B cell (primary cell): ENCODE measurements around the gene IRF1. TPM values are rescaled to one million over a fixed set of nuclear protein-coding genes. Genes with fewer than 3 reads are reported as not detected.
A peak's percentile ranks its signal among the peaks of the same experiment; 100 is the strongest.

ENCODE experiments used
- ATAC-seq: fragments of 200-7000 bp; cut with Tn5 transposase; one replicate; pipeline ENCODE4 v1.10.0; 2021; ENCODE audit warnings: low read depth, mild to moderate bottlenecking, moderate number of reproducible peaks, moderate library complexity
- CTCF ChIA-PET: fragments of 350-600 bp; sonication (Branson Sonifier 250); formaldehyde crosslinking; loops from one replicate; lab custom pipeline; 2021; ENCODE audit warnings: antibody characterized with exemption, inconsistent platforms; lab: Charles Lee
- POLR2A ChIA-PET: fragments of 350-600 bp; sonication (Branson Sonifier 250); formaldehyde crosslinking; loops from one replicate; lab custom pipeline; 2021; ENCODE audit warnings: antibody characterized with exemption; lab: Charles Lee
- DNase-seq: peaks from one replicate; pipeline ENCODE4 v3.0.0; 2013
- H2AFZ ChIP-seq: 2 replicates; pipeline ENCODE4 v1.6.1; 2012; ENCODE audit warnings: mild to moderate bottlenecking, low read depth, low read length; ENCODE audit not compliant: insufficient read depth, poor library complexity, severe bottlenecking
- H3K27ac ChIP-seq, 2 donors: 1 replicate in 1 of 2; 2 replicates in 1 of 2; pipeline ENCODE4 v1.5.1; 2012 to 2013; ENCODE audit warnings: low read length in 2 of 2, mild to moderate bottlenecking in 2 of 2, moderate library complexity in 1 of 2
- H3K27me3 ChIP-seq, 4 experiments: fragments of 200-600 bp in 1 of 4; sonication (generic) in 1 of 4; replicated peaks in 1 of 4; 1 replicate in 2 of 4; 2 replicates in 2 of 4; pipeline versions ENCODE4 v1.6.1 to v1.7.0; 2013 to 2016; ENCODE audit warnings: low read length in 3 of 4, mild to moderate bottlenecking in 2 of 4, mixed read lengths in 1 of 4, moderate library complexity in 1 of 4; ENCODE audit not compliant: insufficient read depth in 4 of 4, control insufficient read depth in 3 of 4; ENCODE audit errors: control extremely low read depth in 1 of 4
- H3K36me3 ChIP-seq, 2 experiments: replicated peaks in 1 of 2; 1 replicate in 1 of 2; 2 replicates in 1 of 2; pipeline versions ENCODE4 v1.6.1 to v1.7.1; 2013; ENCODE audit warnings: low read length in 1 of 2; ENCODE audit not compliant: insufficient read depth in 2 of 2, control insufficient read depth in 1 of 2; ENCODE audit errors: control extremely low read depth in 1 of 2, extremely low read depth in 1 of 2
- H3K4me1 ChIP-seq, 2 donors: fragments of 200-600 bp in 1 of 2; sonication (generic) in 1 of 2; 1 replicate in 1 of 2; 2 replicates in 1 of 2; pipeline versions ENCODE4 v1.5.1 to v1.6.1; 2013 to 2017; ENCODE audit warnings: low read length in 2 of 2; ENCODE audit not compliant: control insufficient read depth in 2 of 2, insufficient read depth in 2 of 2
- H3K4me2 ChIP-seq: replicated peaks from 2 replicates; pipeline ENCODE3; 2012; ENCODE audit warnings: mild to moderate bottlenecking, low read depth, low read length; ENCODE audit not compliant: poor library complexity, severe bottlenecking
- H3K4me3 ChIP-seq, 5 experiments: fragments of 200-600 bp in 1 of 5; sonication (generic) in 1 of 5; 1 replicate in 3 of 5; 2 replicates in 2 of 5; pipeline versions ENCODE4 v1.5.1 to v1.7.0; 2011 to 2016; ENCODE audit warnings: low read length in 4 of 5, mild to moderate bottlenecking in 4 of 5, low read depth in 2 of 5, control low read depth in 1 of 5, moderate library complexity in 1 of 5; ENCODE audit not compliant: insufficient read depth in 1 of 5; ENCODE audit errors: control extremely low read depth in 1 of 5, extremely low read depth in 1 of 5
- H3K79me2 ChIP-seq: fragments of 200-600 bp; sonication (generic); one replicate; pipeline ENCODE4 v1.6.0; 2016; ENCODE audit warnings: low read length; ENCODE audit not compliant: control insufficient read depth, insufficient read depth
- H3K9ac ChIP-seq: fragments of 200-600 bp; sonication (generic); 2 replicates; pipeline ENCODE4 v1.6.1; 2017; ENCODE audit warnings: mild to moderate bottlenecking, low read length, moderate library complexity
- H3K9me3 ChIP-seq, 3 donors: one replicate each; pipeline versions ENCODE4 v1.6.1 to v1.7.1; 2013; ENCODE audit warnings: low read length in 2 of 3; ENCODE audit not compliant: control insufficient read depth in 2 of 3, insufficient read depth in 1 of 3; ENCODE audit errors: control extremely low read depth in 1 of 3
- H4K20me1 ChIP-seq: 2 replicates; pipeline ENCODE4 v1.6.0; 2012; ENCODE audit warnings: mild to moderate bottlenecking, low read length; ENCODE audit not compliant: insufficient read depth, control insufficient read depth, poor library complexity, severe bottlenecking
- H3K27ac Mint-ChIP-seq: one replicate; pipeline ENCODE4 v1.8.0; 2021; ENCODE audit warnings: mixed read lengths
- H3K27me3 Mint-ChIP-seq: one replicate; pipeline ENCODE4 v1.8.0; 2021; ENCODE audit warnings: mixed read lengths
- H3K4me1 Mint-ChIP-seq: one replicate; pipeline ENCODE4 v1.8.0; 2021; ENCODE audit warnings: mixed read lengths
- H3K4me3 Mint-ChIP-seq: one replicate; pipeline ENCODE4 v1.8.0; 2021; ENCODE audit warnings: mixed read lengths
- H3K9me3 Mint-ChIP-seq: one replicate; pipeline ENCODE4 v1.8.0; 2022; ENCODE audit warnings: mixed read lengths; ENCODE audit not compliant: insufficient read depth
- CTCF ChIP-seq: fragments of 200-600 bp; IDR thresholded peaks from one replicate; pipeline ENCODE4 v1.8.0; 2022; ENCODE audit warnings: antibody characterized with exemption, mild to moderate bottlenecking
- EZH2 ChIP-seq: IDR thresholded peaks from 2 replicates; pipeline ENCODE4 v1.6.1; 2012; ENCODE audit warnings: borderline replicate concordance, low read depth, mild to moderate bottlenecking, moderate library complexity, low read length; ENCODE audit not compliant: insufficient read depth, poor library complexity, severe bottlenecking
- WGBS: methylation state at CpG from one replicate; pipeline ENCODE4 v1.1.5; 2013; ENCODE audit warnings: missing lambda C conversion rate; ENCODE audit not compliant: insufficient coverage; 5-methylcytosine and 5-hydroxymethylcytosine counted together
- intact Hi-C: fragments of 100-400 bp; cut with micrococcal nuclease; formaldehyde crosslinking; loops from one replicate; pipeline ENCODE4 v1.10.0; 2022
- polyA plus RNA-seq: library from polyadenylated mRNA; depleted of rRNA; stranded (reverse); fragments of >200 nt; gene quantifications from 2 replicates; pipeline ENCODE4 v1.2.3, GENCODE V29; 2012
- small RNA-seq: library from RNA; depleted of rRNA; stranded (forward); fragments of <200 nt; gene quantifications from one replicate; pipeline ENCODE3, GENCODE V24; 2012; ENCODE audit warnings: low replicate concordance, low read depth; ENCODE audit not compliant: insufficient read length
- total RNA-seq, 2 donors: library from RNA; stranded (reverse); fragments of 120-200 nt in 1 of 2; gene quantifications; 1 replicate in 1 of 2; 2 replicates in 1 of 2; pipeline versions ENCODE4 v1.2.3 to v1.2.4, GENCODE V29; 2013 to 2022

The IRF1 gene
- total and polyA plus RNA-seq, 2 donors (not counting 1 experiment from before 2014, with no cell fraction given): 173 to 306 TPM

DNA sequence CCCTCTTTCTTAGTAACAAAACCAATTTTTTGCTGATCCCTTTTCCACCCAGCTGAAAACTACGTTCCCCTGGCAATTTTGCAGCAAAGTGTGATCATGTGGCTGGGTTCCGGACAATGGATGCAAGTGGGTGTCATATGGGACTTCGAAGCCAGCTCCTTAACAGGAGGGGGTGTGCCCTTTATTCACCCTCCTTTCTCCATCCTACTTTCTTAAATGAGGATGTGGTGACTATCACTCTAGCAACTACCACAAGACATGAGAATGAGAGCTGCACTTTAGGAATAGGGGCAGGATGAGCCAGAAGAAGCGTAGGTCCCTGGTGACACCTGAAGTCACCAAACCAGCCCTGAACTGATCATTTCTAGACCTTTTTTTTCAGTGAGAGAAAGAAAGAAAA, 58.9 kb downstream of the IRF1 start:
- no peaks in the 10 kb centered on the region for H3K27me3 ChIP-seq
- Mint-ChIP-seq H3K27ac (peak overlapping the region; percentile 75), H3K9me3 (no peaks in the 10 kb centered on the region), H3K4me1 (peaks cover 87% of the 10 kb centered on the region), H3K27me3 (no peaks in the 10 kb centered on the region), H3K4me3 (peak overlapping the region; percentile 35)
- POLR2A ChIA-PET: interaction anchor here (0.9 to 1.9 kb wide), 4 partner anchors 24 to 48 kb away, joined by 3 to 6 read pairs (median 3); no protein-coding TSS in a partner anchor
- no CpG with 5 or more reads among the region's 4 CpGs for WGBS
- H3K4me3 ChIP-seq: no peak overlapping the region
- no peak overlapping the region for H2AFZ ChIP-seq
- H3K9ac ChIP-seq: no peak overlapping the region
- H3K27ac ChIP-seq: peak overlapping the region in 1 of 2 donors; percentile 5
- H3K9me3 ChIP-seq: no peaks in the 10 kb centered on the region
- H3K4me2 ChIP-seq: no peak overlapping the region
- peaks cover 0 to 35% of the 10 kb centered on the region in 2 experiments for H3K36me3 ChIP-seq
- intact Hi-C loops: no loop called here
- peaks cover 63 to 67% of the 10 kb centered on the region in 2 donors for H3K4me1 ChIP-seq
- no peak for DNase-seq
- CTCF ChIA-PET: interaction anchor here (1.1 to 11.2 kb wide), 4 partner anchors 11 to 58 kb away, joined by 3 to 109 read pairs (median 6); partner anchors contain the start of gene IRF1
- peaks cover 67% of the 10 kb centered on the region for H4K20me1 ChIP-seq
- no peak for ATAC-seq
- TF ChIP-seq CTCF: no peak
- no peak for TF ChIP-seq EZH2
- peaks cover 100% of the 10 kb centered on the region for H3K79me2 ChIP-seq

Small RNA genes lying within 50 kb of the gene (small RNA-seq; reads per million reads assigned to genes)
- not detected for gene RF00019

Other genes starting within 250 kb of the IRF1 start
- gene PDLIM4, start 233.1 kb downstream of the IRF1 start, total RNA-seq: not detected in 2 replicates
- not detected in 2 replicates for gene PDLIM4, start 233.1 kb downstream of the IRF1 start, polyA plus RNA-seq
- gene SLC22A4, start 196.4 kb downstream of the IRF1 start, total RNA-seq: 0.27 TPM in 1 of 2 replicates, not detected in the other
- gene SLC22A4, start 196.4 kb downstream of the IRF1 start, polyA plus RNA-seq: 0.18 and 0.19 TPM in 2 replicates
- 12.9 and 13.2 TPM in 2 replicates for gene SLC22A5, start 121.1 kb downstream of the IRF1 start, total RNA-seq
- 5.7 and 7.0 TPM in 2 replicates for gene SLC22A5, start 121.1 kb downstream of the IRF1 start, polyA plus RNA-seq
- not detected in 2 replicates for gene IL5, start 52.7 kb upstream of the IRF1 start, total RNA-seq
- gene IL5, start 52.7 kb upstream of the IRF1 start, polyA plus RNA-seq: not detected in 2 replicates
- gene RAD50, start 66.2 kb upstream of the IRF1 start, total RNA-seq: 31.7 and 32.7 TPM in 2 replicates
- 11.2 and 12.0 TPM in 2 replicates for gene RAD50, start 66.2 kb upstream of the IRF1 start, polyA plus RNA-seq
- gene IL13, start 167.4 kb upstream of the IRF1 start, total RNA-seq: 0.42 TPM in 1 of 2 replicates, not detected in the other
- gene IL13, start 167.4 kb upstream of the IRF1 start, polyA plus RNA-seq: 0.14 and 0.45 TPM in 2 replicates
- not detected in 2 replicates for gene IL4, start 183.2 kb upstream of the IRF1 start, total RNA-seq
- gene IL4, start 183.2 kb upstream of the IRF1 start, polyA plus RNA-seq: not detected in 2 replicates
- gene KIF3A, start 246.8 kb upstream of the IRF1 start, total RNA-seq: 13.6 and 16.0 TPM in 2 replicates
- gene KIF3A, start 246.8 kb upstream of the IRF1 start, polyA plus RNA-seq: 1.3 and 1.5 TPM in 2 replicates